Sigmoid colon (tissue), 4 donors: Measurements from ENCODE around the gene DTX1.

ENCODE experiments used
- EP300 ChIP-seq, 4 donors: sonication (generic); formaldehyde crosslinking; IDR thresholded peaks; one replicate each; pipeline ENCODE4 v1.6.1; 2017; ENCODE audit warnings: antibody characterized with exemption in 4 of 4
- POLR2A ChIP-seq, 2 donors: fragments of 450-650 bp; IDR thresholded peaks; one replicate each; pipeline ENCODE4 v1.6.1; 2016; ENCODE audit warnings: antibody characterized with exemption in 2 of 2, mild to moderate bottlenecking in 2 of 2, moderate library complexity in 2 of 2
- POLR2AphosphoS5 ChIP-seq, 4 donors: sonication (generic); formaldehyde crosslinking; IDR thresholded peaks; one replicate each; pipeline ENCODE4 v1.6.1; 2017; ENCODE audit warnings: antibody characterized with exemption in 4 of 4
- TF ChIP-seq, protein P1 (sequence below), 4 experiments: fragments of 450-650 bp in 3 of 4; fragments of 200-600 bp in 1 of 4; IDR thresholded peaks; one replicate each; pipeline ENCODE4 v1.5.1; 2016 to 2019; ENCODE audit warnings: antibody characterized with exemption in 4 of 4, mild to moderate bottlenecking in 3 of 4, moderate library complexity in 2 of 4

DNA sequence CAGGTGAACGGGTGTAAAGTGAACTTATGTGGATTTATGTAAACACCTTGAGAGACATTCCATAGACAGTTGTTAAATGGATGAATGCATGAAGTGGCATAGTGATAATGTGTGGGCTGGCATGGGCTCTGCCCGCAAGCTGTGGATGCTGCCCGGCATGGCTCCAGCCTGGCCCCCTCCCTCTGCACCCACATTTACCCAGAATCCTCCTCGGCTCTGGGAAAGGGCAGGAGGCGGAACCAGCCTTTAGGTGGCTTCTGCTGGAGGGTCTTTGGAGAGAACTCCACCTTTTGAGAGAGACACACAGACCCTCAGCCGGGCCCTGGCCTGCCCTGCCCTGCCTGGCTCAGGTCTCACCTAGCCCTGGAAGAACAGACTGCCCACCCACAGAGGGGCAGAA lies 60.3 kb downstream of the DTX1 start:
- TF ChIP-seq POLR2AphosphoS5 (IDR thresholded peaks at IDR 0.05) (no peak), POLR2A (IDR thresholded peaks at IDR 0.05) (no peak), EP300 (IDR thresholded peaks at IDR 0.05) (no peak)
- TF ChIP-seq, protein P1, sequence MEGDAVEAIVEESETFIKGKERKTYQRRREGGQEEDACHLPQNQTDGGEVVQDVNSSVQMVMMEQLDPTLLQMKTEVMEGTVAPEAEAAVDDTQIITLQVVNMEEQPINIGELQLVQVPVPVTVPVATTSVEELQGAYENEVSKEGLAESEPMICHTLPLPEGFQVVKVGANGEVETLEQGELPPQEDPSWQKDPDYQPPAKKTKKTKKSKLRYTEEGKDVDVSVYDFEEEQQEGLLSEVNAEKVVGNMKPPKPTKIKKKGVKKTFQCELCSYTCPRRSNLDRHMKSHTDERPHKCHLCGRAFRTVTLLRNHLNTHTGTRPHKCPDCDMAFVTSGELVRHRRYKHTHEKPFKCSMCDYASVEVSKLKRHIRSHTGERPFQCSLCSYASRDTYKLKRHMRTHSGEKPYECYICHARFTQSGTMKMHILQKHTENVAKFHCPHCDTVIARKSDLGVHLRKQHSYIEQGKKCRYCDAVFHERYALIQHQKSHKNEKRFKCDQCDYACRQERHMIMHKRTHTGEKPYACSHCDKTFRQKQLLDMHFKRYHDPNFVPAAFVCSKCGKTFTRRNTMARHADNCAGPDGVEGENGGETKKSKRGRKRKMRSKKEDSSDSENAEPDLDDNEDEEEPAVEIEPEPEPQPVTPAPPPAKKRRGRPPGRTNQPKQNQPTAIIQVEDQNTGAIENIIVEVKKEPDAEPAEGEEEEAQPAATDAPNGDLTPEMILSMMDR (IDR thresholded peaks at IDR 0.05): no peak
